NT2/D1 (cell line): Measurements from ENCODE around the gene SCLY.

ENCODE experiments used
- SUZ12 ChIP-seq: IDR thresholded peaks from 2 replicates; pipeline ENCODE4 v1.6.1; 2011; ENCODE audit not compliant: insufficient read length, insufficient read depth; ENCODE audit errors: extremely low read depth
- YY1 ChIP-seq: IDR thresholded peaks from 2 replicates; pipeline ENCODE4 v1.6.1; 2011; ENCODE audit not compliant: insufficient read length, insufficient read depth

DNA sequence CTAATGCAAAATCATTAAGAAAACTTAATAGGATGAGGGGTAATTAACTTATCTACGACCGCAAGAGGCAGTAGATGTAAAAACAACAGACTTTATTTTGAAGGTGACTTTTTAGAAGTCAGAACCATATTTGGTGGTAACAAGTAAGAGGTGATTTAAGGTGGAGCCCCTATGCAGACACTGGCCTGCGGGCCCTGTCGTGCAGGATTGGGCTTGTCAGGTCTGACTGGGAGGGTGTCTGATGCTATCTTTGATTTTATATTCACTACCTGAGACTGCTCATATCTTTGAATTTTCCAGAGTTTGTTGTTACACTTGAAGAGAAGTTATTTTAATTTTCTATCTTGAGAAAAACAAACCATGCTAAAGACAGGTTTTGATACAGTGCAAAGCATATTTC lies 29.1 kb upstream of the SCLY start:
- TF ChIP-seq SUZ12 (no peak), YY1 (no peak)
